Colonic mucosa (tissue), 4 donors: ENCODE measurements around the gene TMEM89. TPM values are rescaled to one million over a fixed set of nuclear protein-coding genes. Genes with fewer than 3 reads are reported as not detected.

Experiments used
- DNase-seq: peaks from one replicate; pipeline ENCODE4 v3.0.0-alpha.2; 2020
- H3K27ac ChIP-seq: fragments of 200-600 bp; one replicate; pipeline ENCODE4 v1.8.0; 2021
- H3K27me3 ChIP-seq: fragments of 200-600 bp; one replicate; pipeline ENCODE4 v1.8.0; 2021
- H3K36me3 ChIP-seq: fragments of 200-600 bp; one replicate; pipeline ENCODE4 v1.8.0; 2021
- H3K4me1 ChIP-seq: fragments of 200-600 bp; one replicate; pipeline ENCODE4 v1.8.0; 2021; ENCODE audit warnings: mild to moderate bottlenecking
- H3K4me3 ChIP-seq: fragments of 200-600 bp; one replicate; pipeline ENCODE4 v1.8.0; 2021
- H3K9ac ChIP-seq, 2 donors: one replicate each; pipeline ENCODE4 v1.7.0; 2013; ENCODE audit warnings: control low read depth in 2 of 2, low read depth in 2 of 2, low read length in 2 of 2
- H3K9me3 ChIP-seq: fragments of 200-600 bp; one replicate; pipeline ENCODE4 v1.8.0; 2021
- intact Hi-C: fragments of 100-400 bp; cut with DNase I; formaldehyde crosslinking; loops from one replicate; pipeline ENCODE4 v1.14.1; 2022
- total RNA-seq, 2 donors: library from RNA; stranded (reverse); fragmentation: NEBNext Ultra II Directional in 1 of 2; extraction: Animal tissue kit (Norgen Biotek cat#: 25700) in 1 of 2; gene quantifications; one replicate each; pipeline ENCODE4 v1.2.1, GENCODE V29; 2021
- TF ChIP-seq, protein P1 (sequence below): fragments of 200-600 bp; IDR thresholded peaks from one replicate; pipeline ENCODE4 v1.8.0; 2022; ENCODE audit warnings: antibody characterized with exemption, mild to moderate bottlenecking
- donor health status: healthy.
- donor health status: DM: no; HTN: no; CAD: no.
- donor health status: DM: no; HTN: no; CAD: no.

Gene TMEM89
- total RNA-seq, 2 donors from 2014 or later, result 0.42 TPM; not detected in 1

DNA sequence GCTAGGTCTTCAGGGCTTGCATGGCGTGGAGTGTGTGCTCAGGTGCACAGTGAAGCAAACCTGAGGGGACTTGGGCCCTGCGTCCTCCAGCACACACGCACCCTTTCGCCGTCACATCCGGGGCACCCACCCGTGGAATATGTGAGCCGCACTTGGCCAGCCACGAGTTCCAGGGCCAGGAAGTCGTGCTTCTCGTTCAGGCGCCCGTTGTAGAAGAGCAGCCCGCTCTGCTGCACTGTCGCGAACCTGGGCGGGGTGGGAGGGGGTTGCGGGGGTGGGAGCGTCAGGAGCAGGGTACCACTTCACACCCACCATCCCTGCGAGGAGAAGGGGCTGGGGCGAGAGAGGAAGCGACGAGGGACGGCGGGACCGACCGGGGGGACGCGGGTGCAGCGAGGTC is 34.0 kb upstream of the TMEM89 start:
- peaks cover 1% of the 10 kb centered on the region for H3K27me3 ChIP-seq
- intact Hi-C loops, result loop anchor here (2.0 kb wide), 1 partner anchor 45 kb away; no protein-coding TSS in a partner anchor
- H3K4me1 ChIP-seq, result no peaks in the 10 kb centered on the region
- peak overlapping the region; percentile 78 for H3K4me3 ChIP-seq
- no peaks in the 10 kb centered on the region for H3K36me3 ChIP-seq
- H3K27ac ChIP-seq, result no peak overlapping the region
- DNase-seq, result no peak
- peak overlapping the region in 1 of 2 donors; percentile 12 for H3K9ac ChIP-seq
- TF ChIP-seq, protein P1, sequence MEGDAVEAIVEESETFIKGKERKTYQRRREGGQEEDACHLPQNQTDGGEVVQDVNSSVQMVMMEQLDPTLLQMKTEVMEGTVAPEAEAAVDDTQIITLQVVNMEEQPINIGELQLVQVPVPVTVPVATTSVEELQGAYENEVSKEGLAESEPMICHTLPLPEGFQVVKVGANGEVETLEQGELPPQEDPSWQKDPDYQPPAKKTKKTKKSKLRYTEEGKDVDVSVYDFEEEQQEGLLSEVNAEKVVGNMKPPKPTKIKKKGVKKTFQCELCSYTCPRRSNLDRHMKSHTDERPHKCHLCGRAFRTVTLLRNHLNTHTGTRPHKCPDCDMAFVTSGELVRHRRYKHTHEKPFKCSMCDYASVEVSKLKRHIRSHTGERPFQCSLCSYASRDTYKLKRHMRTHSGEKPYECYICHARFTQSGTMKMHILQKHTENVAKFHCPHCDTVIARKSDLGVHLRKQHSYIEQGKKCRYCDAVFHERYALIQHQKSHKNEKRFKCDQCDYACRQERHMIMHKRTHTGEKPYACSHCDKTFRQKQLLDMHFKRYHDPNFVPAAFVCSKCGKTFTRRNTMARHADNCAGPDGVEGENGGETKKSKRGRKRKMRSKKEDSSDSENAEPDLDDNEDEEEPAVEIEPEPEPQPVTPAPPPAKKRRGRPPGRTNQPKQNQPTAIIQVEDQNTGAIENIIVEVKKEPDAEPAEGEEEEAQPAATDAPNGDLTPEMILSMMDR, result no peak
- H3K9me3 ChIP-seq, result no peaks in the 10 kb centered on the region

DNA sequence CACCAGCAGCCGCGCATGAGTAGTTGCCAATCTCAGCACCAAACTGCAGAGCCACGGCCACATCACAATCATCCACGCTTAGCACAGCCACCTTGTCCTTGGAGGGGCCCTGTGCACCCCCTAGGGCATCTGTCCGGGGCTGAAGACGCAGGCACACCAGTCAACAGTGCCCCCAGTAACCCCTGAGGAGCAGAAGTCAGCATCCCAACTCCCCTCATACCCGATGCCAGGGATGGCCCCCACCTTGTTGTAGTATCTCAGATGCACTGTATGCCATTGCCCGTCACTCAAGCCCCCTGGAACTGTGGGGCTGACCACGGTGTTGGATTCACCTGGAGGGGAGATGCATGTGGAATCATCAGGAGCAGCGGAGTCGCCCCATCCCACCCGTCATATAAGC is 33.5 kb upstream of the TMEM89 start:
- H3K27me3 ChIP-seq, result no peaks in the 10 kb centered on the region
- no peaks in the 10 kb centered on the region for H3K4me1 ChIP-seq
- H3K4me3 ChIP-seq, result no peak overlapping the region
- TF ChIP-seq, protein P1, result no peak
- no peaks in the 10 kb centered on the region for H3K9me3 ChIP-seq
- intact Hi-C loops, result loop anchor here (2.0 kb wide), 1 partner anchor 44 kb away; no protein-coding TSS in a partner anchor
- no peak overlapping the region for H3K27ac ChIP-seq
- DNase-seq, result no peak
- no peaks in the 10 kb centered on the region for H3K36me3 ChIP-seq
- H3K9ac ChIP-seq, result no peak overlapping the region

DNA sequence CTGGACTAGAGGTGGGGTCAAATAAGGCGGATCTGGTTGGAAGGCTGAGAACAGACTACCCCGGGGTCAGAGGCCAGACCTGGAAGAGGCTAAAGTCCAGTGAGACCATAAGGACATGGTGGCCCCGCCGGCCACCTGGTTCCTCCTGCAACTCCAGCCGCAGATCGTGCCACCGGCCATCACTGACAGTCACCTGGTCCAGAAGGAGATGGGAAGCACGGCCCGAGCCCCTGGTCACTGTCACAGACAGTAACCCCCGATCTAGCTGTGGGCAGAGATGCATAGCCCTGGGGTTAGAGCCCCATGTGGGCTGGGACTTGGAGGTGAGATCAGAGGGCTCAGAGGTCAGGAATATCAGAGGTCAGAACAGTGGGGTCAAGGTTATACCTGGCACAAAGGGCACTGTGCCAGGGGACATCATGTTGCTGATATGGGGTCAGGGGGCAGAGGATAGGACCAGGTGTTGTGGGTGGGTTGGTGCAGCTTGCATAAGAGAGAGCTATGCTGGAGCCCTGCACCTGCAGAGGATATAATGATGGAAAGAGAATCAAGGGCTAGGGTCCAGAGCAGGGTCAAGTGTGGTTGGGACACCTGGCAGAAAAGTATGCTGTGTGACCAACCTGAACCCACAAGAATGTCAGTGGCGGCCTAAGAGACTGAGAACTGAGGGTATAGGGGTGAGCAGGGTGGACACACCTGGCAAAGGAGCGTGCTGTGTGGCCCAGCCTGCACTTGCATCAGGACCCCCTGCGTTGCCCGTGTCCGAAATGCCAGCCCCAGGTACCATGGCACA is 31.6 kb upstream of the TMEM89 start:
- no peaks in the 10 kb centered on the region for H3K9me3 ChIP-seq
- H3K27me3 ChIP-seq, result no peaks in the 10 kb centered on the region
- no peak overlapping the region for H3K4me3 ChIP-seq
- TF ChIP-seq, protein P1, result no peak
- no peaks in the 10 kb centered on the region for H3K36me3 ChIP-seq
- intact Hi-C loops, result no loop called here
- H3K9ac ChIP-seq, result peak overlapping the region in 1 of 2 donors; percentile 24
- no peaks in the 10 kb centered on the region for H3K4me1 ChIP-seq
- H3K27ac ChIP-seq, result no peak overlapping the region
- DNase-seq, result no peak

DNA sequence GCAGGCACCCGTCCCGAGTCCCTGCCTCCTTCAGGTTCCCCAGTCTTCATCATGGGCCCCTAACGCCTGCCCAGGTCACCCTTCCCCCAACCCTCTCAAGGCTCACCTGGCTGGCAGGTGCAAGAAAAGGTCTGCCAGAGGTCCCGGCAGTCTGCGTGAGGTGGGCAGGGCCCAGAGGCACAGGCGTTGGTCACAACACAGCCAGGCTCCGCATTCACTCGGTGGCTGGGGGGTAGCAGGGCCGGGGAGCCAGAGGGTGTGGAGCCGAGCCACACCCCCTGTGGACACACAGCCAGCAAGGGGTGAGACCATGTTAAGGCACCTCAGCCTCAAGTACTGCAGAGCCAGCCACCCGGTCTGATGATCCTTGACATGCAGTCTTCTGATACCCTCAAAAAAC is 30.2 kb upstream of the TMEM89 start:
- H3K9ac ChIP-seq, result no peak overlapping the region
- H3K36me3 ChIP-seq, result no peaks in the 10 kb centered on the region
- no peak for DNase-seq
- H3K9me3 ChIP-seq, result no peaks in the 10 kb centered on the region
- intact Hi-C loops, result no loop called here
- no peak overlapping the region for H3K4me3 ChIP-seq
- no peaks in the 10 kb centered on the region for H3K4me1 ChIP-seq
- TF ChIP-seq, protein P1, result no peak
- H3K27me3 ChIP-seq, result no peaks in the 10 kb centered on the region
- H3K27ac ChIP-seq, result no peak overlapping the region

DNA sequence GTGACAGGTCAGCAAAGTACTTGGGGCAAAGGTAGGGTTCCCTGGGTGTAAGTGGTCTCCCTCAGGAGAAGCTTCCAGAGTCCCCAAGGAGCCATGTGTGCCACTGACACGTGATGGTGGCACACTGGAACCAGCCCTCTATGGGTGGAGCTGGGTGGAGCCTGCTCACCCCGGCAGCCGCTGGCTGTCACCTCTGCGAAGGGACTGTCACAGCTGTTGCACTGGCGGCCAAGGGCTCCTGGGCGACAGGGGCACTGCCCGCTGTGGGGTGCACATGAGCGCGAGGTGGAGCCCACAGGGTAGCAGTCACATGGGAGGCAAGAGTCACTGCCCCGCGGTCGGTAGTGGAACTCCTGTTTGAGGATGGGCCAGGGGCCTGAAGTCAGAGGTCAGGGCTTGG is 29.2 kb upstream of the TMEM89 start:
- Histone ChIP-seq H3K4me3 (no peak overlapping the region), H3K36me3 (no peaks in the 10 kb centered on the region), H3K27me3 (no peaks in the 10 kb centered on the region), H3K9me3 (no peaks in the 10 kb centered on the region), H3K27ac (no peak overlapping the region), H3K4me1 (no peaks in the 10 kb centered on the region), H3K9ac (no peak overlapping the region)
- TF ChIP-seq, protein P1, result no peak
- DNase-seq, result peak; percentile 34
- intact Hi-C loops, result no loop called here
